Gastroesophageal sphincter (tissue), 3 donors: ENCODE results near the gene EVL.

Experiments used
- CTCF ChIP-seq, 4 experiments: fragments of 200-600 bp in 2 of 4; fragments of 450-650 bp in 2 of 4; sonication (generic) in 1 of 4; IDR thresholded peaks; one replicate each; pipeline ENCODE4 v1.5.1; 2017 to 2019; ENCODE audit warnings: antibody characterized with exemption in 4 of 4, mild to moderate bottlenecking in 2 of 4, moderate library complexity in 2 of 4
- POLR2A ChIP-seq, 2 donors: fragments of 450-650 bp; IDR thresholded peaks; one replicate each; pipeline ENCODE4 v1.6.1; 2017; ENCODE audit warnings: antibody characterized with exemption in 2 of 2, mild to moderate bottlenecking in 2 of 2, moderate library complexity in 1 of 2

- TF ChIP-seq POLR2A (IDR thresholded peaks at IDR 0.05) (no peak), CTCF (IDR thresholded peaks at IDR 0.05) (no peak)
Measured at GRCh38 chr14:100116134-100116533, 50.9 kb downstream of the EVL start.
